ENCODE data around the gene NENF. TPM values are rescaled to one million over a fixed set of nuclear protein-coding genes. Genes with fewer than 3 reads are reported as not detected.

Gene NENF
- total RNA-seq, 2 donors from 2014 or later, result 18.9 to 31.8 TPM

- Mint-ChIP-seq H3K27ac (no peak overlapping the region), H3K4me3 (no peak overlapping the region), H3K36me3 (no peaks in the 10 kb centered on the region), H3K9me3 (no peaks in the 10 kb centered on the region), H3K4me1 (ENCODE audit: low read depth in 2 of 2) (peaks cover 0 to 5% of the 10 kb centered on the region in 2 donors), H3K27me3 (peaks cover 0 to 2% of the 10 kb centered on the region in 2 donors)
- ATAC-seq (no peak), DNase-seq (ENCODE audit: low spot score) (peak; percentile 39)
These were observed 26.1 kb downstream of the NENF start for GRCh38 chr1:212458817-212459216.

- Mint-ChIP-seq H3K27ac (no peak overlapping the region), H3K27me3 (peaks cover 0 to 4% of the 10 kb centered on the region in 2 donors), H3K9me3 (no peaks in the 10 kb centered on the region), H3K36me3 (no peaks in the 10 kb centered on the region), H3K4me1 (ENCODE audit: low read depth in 2 of 2) (peaks cover 0 to 5% of the 10 kb centered on the region in 2 donors), H3K4me3 (no peak overlapping the region)
- DNase-seq (ENCODE audit: low spot score) (no peak), ATAC-seq (no peak)
These were observed 26.9 kb downstream of the NENF start for GRCh38 chr1:212459656-212460055.

GRCh38 chr1:212460376-212460775 lies 27.7 kb downstream of the NENF start:
- Mint-ChIP-seq H3K9me3 (no peaks in the 10 kb centered on the region), H3K36me3 (no peaks in the 10 kb centered on the region), H3K4me1 (ENCODE audit: low read depth in 2 of 2) (peaks cover 0 to 5% of the 10 kb centered on the region in 2 donors), H3K27me3 (peaks cover 0 to 2% of the 10 kb centered on the region in 2 donors), H3K27ac (no peak overlapping the region), H3K4me3 (no peak overlapping the region)
- ATAC-seq (no peak), DNase-seq (ENCODE audit: low spot score) (no peak)

GRCh38 chr1:212461916-212462660 lies 29.4 kb downstream of the NENF start:
- no peaks in the 10 kb centered on the region for H3K36me3 Mint-ChIP-seq
- H3K4me3 Mint-ChIP-seq, result no peak overlapping the region
- no peak overlapping the region for H3K27ac Mint-ChIP-seq
- peaks cover 0 to 5% of the 10 kb centered on the region in 2 donors for H3K4me1 Mint-ChIP-seq (ENCODE audit: low read depth in 2 of 2)
- peaks cover 0 to 2% of the 10 kb centered on the region in 2 donors for H3K27me3 Mint-ChIP-seq
- no peak for DNase-seq (ENCODE audit: low spot score)
- H3K9me3 Mint-ChIP-seq, result no peaks in the 10 kb centered on the region
- no peak for ATAC-seq

GRCh38 chr1:212463565-212464285 lies 31.0 kb downstream of the NENF start:
- ATAC-seq, result no peak
- no peaks in the 10 kb centered on the region for H3K36me3 Mint-ChIP-seq
- H3K4me3 Mint-ChIP-seq, result no peak overlapping the region
- peaks cover 0 to 2% of the 10 kb centered on the region in 2 donors for H3K27me3 Mint-ChIP-seq
- peaks cover 0 to under 1% of the 10 kb centered on the region in 2 donors for H3K4me1 Mint-ChIP-seq (ENCODE audit: low read depth in 2 of 2)
- no peak overlapping the region for H3K27ac Mint-ChIP-seq
- H3K9me3 Mint-ChIP-seq, result no peaks in the 10 kb centered on the region
- no peak for DNase-seq (ENCODE audit: low spot score)

- H3K27me3 Mint-ChIP-seq, result peaks cover 0 to 8% of the 10 kb centered on the region in 2 donors
- H3K4me3 Mint-ChIP-seq, result no peak overlapping the region
- no peaks in the 10 kb centered on the region for H3K4me1 Mint-ChIP-seq (ENCODE audit: low read depth in 2 of 2)
- no peaks in the 10 kb centered on the region for H3K9me3 Mint-ChIP-seq
- H3K36me3 Mint-ChIP-seq, result no peaks in the 10 kb centered on the region
- no peak overlapping the region for H3K27ac Mint-ChIP-seq
- DNase-seq (ENCODE audit: low spot score) (peak; percentile 49), ATAC-seq (no peak)
These were observed 32.6 kb downstream of the NENF start for GRCh38 chr1:212465311-212465710.

- DNase-seq (ENCODE audit: low spot score), result peak; percentile 23
These were observed 33.7 kb downstream of the NENF start for GRCh38 chr1:212466437-212466836.

GRCh38 chr1:212466898-212467650 lies 34.4 kb downstream of the NENF start:
- Mint-ChIP-seq H3K36me3 (no peaks in the 10 kb centered on the region), H3K27ac (no peak overlapping the region), H3K27me3 (peaks cover 0 to 8% of the 10 kb centered on the region in 2 donors), H3K4me1 (ENCODE audit: low read depth in 2 of 2) (no peaks in the 10 kb centered on the region), H3K4me3 (no peak overlapping the region), H3K9me3 (no peaks in the 10 kb centered on the region)
- DNase-seq (ENCODE audit: low spot score), result no peak
- no peak for ATAC-seq

More at GRCh38 chr1:212466437-212466836, 33.7 kb downstream of the NENF start:
- ATAC-seq, result peak in 1 of 2 donors; percentile 16
- H3K4me3 Mint-ChIP-seq, result no peak overlapping the region
- H3K27me3 Mint-ChIP-seq, result peaks cover 0 to 8% of the 10 kb centered on the region in 2 donors
- no peak overlapping the region for H3K27ac Mint-ChIP-seq
- no peaks in the 10 kb centered on the region for H3K9me3 Mint-ChIP-seq
- no peaks in the 10 kb centered on the region for H3K36me3 Mint-ChIP-seq
- no peaks in the 10 kb centered on the region for H3K4me1 Mint-ChIP-seq (ENCODE audit: low read depth in 2 of 2)

- Mint-ChIP-seq H3K4me1 (ENCODE audit: low read depth in 2 of 2) (no peaks in the 10 kb centered on the region), H3K9me3 (no peaks in the 10 kb centered on the region), H3K4me3 (no peak overlapping the region), H3K36me3 (no peaks in the 10 kb centered on the region), H3K27me3 (peaks cover 0 to 8% of the 10 kb centered on the region in 2 donors), H3K27ac (no peak overlapping the region)
- DNase-seq (ENCODE audit: low spot score), result peak; percentile 42
- ATAC-seq, result no peak
These were observed 35.2 kb downstream of the NENF start for GRCh38 chr1:212467843-212468482.

- Mint-ChIP-seq H3K4me3 (no peak overlapping the region), H3K9me3 (no peaks in the 10 kb centered on the region), H3K27me3 (peaks cover 0 to 6% of the 10 kb centered on the region in 2 donors), H3K27ac (no peak overlapping the region), H3K36me3 (no peaks in the 10 kb centered on the region), H3K4me1 (ENCODE audit: low read depth in 2 of 2) (no peaks in the 10 kb centered on the region)
- DNase-seq (ENCODE audit: low spot score), result no peak
- ATAC-seq, result no peak
These were observed 37.3 kb downstream of the NENF start for GRCh38 chr1:212470059-212470458.

- ATAC-seq (peak in 1 of 2 donors; percentile 48), DNase-seq (ENCODE audit: low spot score) (peak; percentile 23)
- no peak overlapping the region for H3K4me3 Mint-ChIP-seq
- no peaks in the 10 kb centered on the region for H3K4me1 Mint-ChIP-seq (ENCODE audit: low read depth in 2 of 2)
- no peaks in the 10 kb centered on the region for H3K36me3 Mint-ChIP-seq
- peaks cover 0 to 6% of the 10 kb centered on the region in 2 donors for H3K27me3 Mint-ChIP-seq
- no peaks in the 10 kb centered on the region for H3K9me3 Mint-ChIP-seq
- no peak overlapping the region for H3K27ac Mint-ChIP-seq
These were observed 38.6 kb downstream of the NENF start for GRCh38 chr1:212471286-212471685.

GRCh38 chr1:212471891-212472675 lies 39.4 kb downstream of the NENF start:
- Mint-ChIP-seq H3K27ac (no peak overlapping the region), H3K4me3 (no peak overlapping the region), H3K27me3 (peaks cover 4 to 8% of the 10 kb centered on the region in 2 donors), H3K36me3 (no peaks in the 10 kb centered on the region), H3K9me3 (no peaks in the 10 kb centered on the region), H3K4me1 (ENCODE audit: low read depth in 2 of 2) (peaks cover 4 to 5% of the 10 kb centered on the region in 2 donors)
- DNase-seq (ENCODE audit: low spot score) (peak; percentile 35), ATAC-seq (no peak)

- peaks cover 6 to 12% of the 10 kb centered on the region in 2 donors for H3K4me1 Mint-ChIP-seq (ENCODE audit: low read depth in 2 of 2)
- H3K27ac Mint-ChIP-seq, result no peak overlapping the region
- ATAC-seq (no peak), DNase-seq (ENCODE audit: low spot score) (no peak)
- no peaks in the 10 kb centered on the region for H3K9me3 Mint-ChIP-seq
- H3K4me3 Mint-ChIP-seq, result no peak overlapping the region
- peaks cover 6 to 10% of the 10 kb centered on the region in 2 donors for H3K27me3 Mint-ChIP-seq
- H3K36me3 Mint-ChIP-seq, result no peaks in the 10 kb centered on the region
These were observed 41.0 kb downstream of the NENF start for GRCh38 chr1:212473729-212474128.
